ENCODE measurements around the gene GLP1R. TPM values are rescaled to one million over a fixed set of nuclear protein-coding genes. Genes with fewer than 3 reads are reported as not detected.
"Not testable (repeated sequence)": the region's sequence is repeated elsewhere in the genome, so short reads cannot be mapped to it uniquely, and the experiment has no call there.

Gene GLP1R
- total RNA-seq, 2 experiments from 2014 or later = 0.70 to 0.94 TPM

GRCh38 chr6:39136207-39136606 lies 87.6 kb downstream of the GLP1R start:
- POLR2A ChIA-PET; ATAC-seq; H3K4me1 Mint-ChIP-seq; H3K36me3 Mint-ChIP-seq (ENCODE audit: low read depth); DNase-seq; intact Hi-C loops (cut with DNase I, micrococcal nuclease); H3K4me3 Mint-ChIP-seq; H3K27ac Mint-ChIP-seq: not testable (repeated sequence)
- H3K27me3 Mint-ChIP-seq = peaks cover 14% of the 10 kb centered on the region
- CTCF ChIA-PET = interaction anchor here (1.0 to 1.4 kb wide), 2 partner anchors 10 to 48 kb away, joined by 3 read pairs; no protein-coding TSS in a partner anchor
- peaks cover 14% of the 10 kb centered on the region for H3K9me3 Mint-ChIP-seq (ENCODE audit: low read depth)

- intact Hi-C loops (cut with DNase I, micrococcal nuclease) = no loop called here
- no peaks in the 10 kb centered on the region for H3K4me1 Mint-ChIP-seq
- DNase-seq (peak; percentile 61), ATAC-seq (no peak)
- CTCF ChIA-PET = interaction anchor here (0.9 to 1.4 kb wide), 3 partner anchors 9 to 49 kb away, joined by 3 read pairs; no protein-coding TSS in a partner anchor
- no peak overlapping the region for H3K27ac Mint-ChIP-seq
- peaks cover 11% of the 10 kb centered on the region for H3K27me3 Mint-ChIP-seq
- no peaks in the 10 kb centered on the region for H3K36me3 Mint-ChIP-seq (ENCODE audit: low read depth)
- H3K9me3 Mint-ChIP-seq (ENCODE audit: low read depth) = peaks cover 12% of the 10 kb centered on the region
- no peak overlapping the region for H3K4me3 Mint-ChIP-seq
- POLR2A ChIA-PET = no interaction called here
These were observed 88.7 kb downstream of the GLP1R start for GRCh38 chr6:39137245-39137644.

Other genes starting within 250 kb of the GLP1R start
- 10 to 100 TPM; 14.1 to 16.7 TPM for gene SAYSD1, start 66.4 kb downstream of the GLP1R start, total RNA-seq
- 10 to 100 TPM; 12.7 to 15.8 TPM for gene KCNK5, start 180.7 kb downstream of the GLP1R start, total RNA-seq

All from activated CD4-positive, alpha-beta T cell treated with anti-CD3 and anti-CD28 coated beads for 36 hours (primary cell).